Measurements from ENCODE around the gene CD300LF.

Gene CD300LF

DNA sequence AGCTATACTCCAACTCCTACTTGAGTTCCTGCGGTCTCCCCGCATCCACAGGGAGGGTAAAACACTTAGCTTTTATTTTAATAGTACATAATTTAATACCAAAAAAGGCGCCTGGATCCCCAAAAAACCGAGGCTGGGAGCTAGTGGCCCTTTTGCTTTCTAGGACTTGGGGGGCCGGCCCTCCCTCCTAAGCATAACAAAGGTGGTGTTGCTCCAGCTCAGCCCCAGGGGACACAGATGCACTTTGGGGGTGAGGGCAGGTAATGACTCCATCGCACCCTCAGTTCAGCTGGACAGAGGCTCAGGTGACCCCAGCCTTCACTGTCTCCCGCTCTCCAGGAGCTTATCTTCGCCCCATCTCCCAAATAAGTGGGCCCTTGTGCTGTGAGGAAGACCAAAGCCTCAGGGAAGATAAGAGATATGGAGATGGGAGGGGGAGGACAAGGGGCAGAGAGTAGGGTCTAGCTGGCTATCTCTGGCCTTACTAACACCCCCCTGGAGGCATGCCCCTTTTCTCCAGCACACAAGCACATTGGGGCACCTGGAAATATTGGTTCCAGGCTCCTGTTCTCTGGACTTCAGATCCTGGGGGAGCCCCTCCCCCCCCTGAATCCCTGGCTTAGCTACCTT, 32.9 kb upstream of the CD300LF start:
- no peak for DNase-seq

DNA sequence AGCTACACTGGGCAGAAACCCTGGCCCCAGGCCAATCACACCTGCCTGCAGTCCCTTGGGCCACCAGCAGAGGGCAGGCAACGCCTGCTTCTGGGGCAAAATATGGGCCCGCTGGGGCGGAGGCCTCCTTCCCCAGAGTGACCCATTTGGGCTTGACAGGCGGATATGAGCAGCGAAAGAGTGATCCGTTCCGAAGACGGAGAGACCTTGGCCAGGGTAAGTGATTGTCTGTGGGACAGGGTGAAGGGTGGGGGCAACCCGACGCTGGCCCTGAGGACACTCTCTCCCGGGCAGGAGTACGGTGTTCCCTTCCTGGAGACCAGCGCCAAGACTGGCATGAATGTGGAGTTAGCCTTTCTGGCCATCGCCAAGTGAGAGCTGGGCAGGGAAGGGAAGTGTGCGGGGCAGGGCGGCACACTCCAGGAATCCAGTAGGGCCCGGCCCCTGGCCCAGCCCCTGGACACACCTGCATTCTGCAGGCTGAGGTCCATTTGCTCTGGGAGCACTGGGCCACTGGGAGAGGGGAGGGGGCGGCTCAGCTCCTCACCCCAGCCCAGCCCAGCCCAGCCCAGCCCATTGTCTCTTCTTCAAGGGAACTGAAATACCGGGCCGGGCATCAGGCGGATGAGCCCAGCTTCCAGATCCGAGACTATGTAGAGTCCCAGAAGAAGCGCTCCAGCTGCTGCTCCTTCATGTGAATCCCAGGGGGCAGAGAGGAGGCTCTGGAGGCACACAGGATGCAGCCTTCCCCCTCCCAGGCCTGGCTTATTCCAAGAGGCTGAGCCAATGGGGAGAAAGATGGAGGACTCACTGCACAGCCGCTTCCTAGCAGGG, 32.2 kb upstream of the CD300LF start:
- DNase-seq: peak; percentile 48

DNA sequence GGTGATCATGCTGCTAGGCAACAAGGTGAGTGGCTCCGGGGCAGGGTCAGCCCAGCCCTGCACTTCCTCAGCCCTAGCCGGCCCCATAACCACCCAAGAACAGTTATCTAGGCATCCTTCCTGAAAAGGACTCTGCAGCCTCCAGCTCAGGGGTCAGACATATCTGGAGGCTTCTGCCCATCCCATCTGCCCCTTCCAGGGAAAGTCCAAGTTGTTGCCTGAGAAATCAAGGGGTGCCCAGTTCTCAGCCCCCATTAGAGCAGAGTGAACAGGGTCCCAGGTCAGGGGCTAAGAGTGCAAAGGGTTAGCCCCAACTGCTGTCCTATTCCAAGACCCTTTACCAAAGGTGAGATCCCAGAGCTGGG, 31.6 kb upstream of the CD300LF start:
- no peak for DNase-seq

DNA sequence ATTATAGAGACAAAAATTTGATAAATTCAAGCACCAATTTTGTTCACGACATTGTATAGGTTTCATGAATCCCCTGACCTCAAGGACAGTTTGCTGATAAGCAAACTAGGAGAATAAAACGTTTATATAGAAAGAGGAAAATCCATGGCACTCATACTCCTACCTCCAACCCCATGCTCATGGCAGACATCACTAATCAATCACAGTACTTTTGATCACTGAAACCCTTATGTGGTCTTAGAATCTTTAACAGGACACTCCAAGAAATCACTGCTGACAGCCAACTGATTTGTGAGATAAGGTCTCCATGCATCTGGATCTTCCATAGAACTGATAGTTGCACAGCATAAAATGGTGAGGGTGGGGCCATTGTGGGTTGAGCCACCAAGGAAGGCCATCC, 31.0 kb upstream of the CD300LF start:
- no peak for DNase-seq

DNA sequence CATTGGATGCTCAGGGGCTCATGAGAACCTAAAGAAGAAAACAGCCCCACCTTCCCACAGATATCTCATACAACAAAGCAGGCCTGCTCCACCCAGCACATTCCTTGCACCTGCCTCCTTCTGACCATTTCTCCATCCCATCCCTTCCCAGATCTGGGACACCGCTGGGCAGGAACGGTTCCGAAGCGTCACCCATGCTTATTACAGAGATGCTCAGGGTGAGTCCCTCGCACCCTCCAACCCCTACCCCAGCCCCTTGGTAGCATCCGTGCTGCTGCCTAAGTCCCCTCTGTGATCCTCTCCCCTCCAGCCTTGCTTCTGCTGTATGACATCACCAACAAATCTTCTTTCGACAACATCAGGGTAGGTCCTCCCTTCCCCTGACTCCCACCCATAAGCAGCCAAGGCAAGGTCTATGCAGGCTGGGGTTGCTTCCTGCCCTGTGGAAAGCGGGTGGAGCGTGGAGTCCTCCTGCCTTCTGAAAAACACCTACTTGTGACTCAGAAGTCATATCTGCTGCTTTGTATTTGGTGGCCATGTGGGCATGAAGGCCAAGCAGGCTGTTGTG, 30.3 kb upstream of the CD300LF start:
- DNase-seq: no peak

DNA sequence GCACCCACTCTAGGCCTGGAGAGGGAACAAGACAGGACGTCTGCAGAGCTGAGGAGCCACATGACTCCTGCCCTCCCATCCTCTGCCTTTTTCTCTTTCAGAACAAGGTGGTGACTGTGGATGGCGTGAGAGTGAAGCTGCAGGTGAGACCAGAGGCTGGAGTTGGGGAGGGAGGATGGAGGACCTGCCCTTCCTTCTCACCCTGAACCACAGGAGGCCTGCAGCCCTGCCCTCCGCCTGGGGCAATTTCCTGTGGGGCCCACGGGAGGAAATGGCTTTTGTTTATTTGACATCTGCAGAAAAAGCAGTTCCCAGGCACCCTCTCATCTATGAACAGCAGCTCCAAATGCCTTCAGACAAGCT, 29.4 kb upstream of the CD300LF start:
- no peak for DNase-seq

DNA sequence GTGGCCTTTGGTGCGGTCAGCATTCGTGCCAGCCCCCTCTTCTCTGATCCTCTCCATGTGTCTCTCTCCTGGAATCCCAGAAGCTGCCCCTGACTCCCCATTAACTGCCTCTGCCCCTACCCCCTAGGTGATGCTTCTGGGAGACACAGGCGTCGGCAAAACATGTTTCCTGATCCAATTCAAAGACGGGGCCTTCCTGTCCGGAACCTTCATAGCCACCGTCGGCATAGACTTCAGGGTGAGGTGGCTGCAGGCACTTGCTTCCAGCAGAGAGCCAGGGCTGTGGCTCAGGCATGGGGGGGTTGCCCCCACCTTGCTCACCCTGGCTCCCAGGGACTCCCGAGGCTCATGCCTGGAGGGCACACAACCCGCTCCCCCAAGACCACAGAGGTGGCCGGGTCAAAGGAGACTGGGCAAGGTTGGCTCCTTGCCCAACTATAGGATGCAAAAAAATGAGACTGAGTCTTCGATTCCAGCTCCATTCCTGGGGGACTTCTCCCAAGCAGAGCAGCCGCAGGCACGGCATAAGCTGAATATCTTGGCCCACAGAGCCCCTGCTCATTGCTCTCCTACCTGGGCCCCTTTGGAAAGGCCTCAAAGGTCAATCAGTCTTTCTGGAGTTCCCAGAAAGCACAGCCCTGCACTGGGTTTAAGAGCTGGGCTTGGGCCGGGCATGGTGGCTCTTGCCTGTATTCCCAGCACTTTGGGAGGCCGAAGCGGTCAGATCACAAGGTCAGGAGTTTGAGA, 28.1 kb upstream of the CD300LF start:
- DNase-seq: no peak

DNA sequence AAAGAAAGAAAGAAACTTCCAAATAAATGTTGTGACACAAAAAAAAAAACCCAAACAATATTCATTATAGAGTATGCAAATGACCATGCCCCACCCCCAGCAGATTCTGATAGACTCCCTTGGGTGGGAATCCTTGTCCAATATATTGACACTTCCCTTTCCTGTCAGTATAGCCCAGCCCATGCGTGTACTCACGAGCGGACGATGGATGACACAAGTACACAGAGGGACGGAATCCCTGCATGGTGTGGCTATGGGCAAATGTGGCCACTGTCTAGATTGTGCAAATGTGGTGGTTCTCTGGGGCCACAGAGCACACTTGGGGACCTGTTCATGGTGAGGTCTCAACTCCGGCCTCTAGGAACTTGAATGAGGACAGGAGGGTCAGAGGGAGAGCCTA, 27.4 kb upstream of the CD300LF start:
- no peak for DNase-seq

DNA sequence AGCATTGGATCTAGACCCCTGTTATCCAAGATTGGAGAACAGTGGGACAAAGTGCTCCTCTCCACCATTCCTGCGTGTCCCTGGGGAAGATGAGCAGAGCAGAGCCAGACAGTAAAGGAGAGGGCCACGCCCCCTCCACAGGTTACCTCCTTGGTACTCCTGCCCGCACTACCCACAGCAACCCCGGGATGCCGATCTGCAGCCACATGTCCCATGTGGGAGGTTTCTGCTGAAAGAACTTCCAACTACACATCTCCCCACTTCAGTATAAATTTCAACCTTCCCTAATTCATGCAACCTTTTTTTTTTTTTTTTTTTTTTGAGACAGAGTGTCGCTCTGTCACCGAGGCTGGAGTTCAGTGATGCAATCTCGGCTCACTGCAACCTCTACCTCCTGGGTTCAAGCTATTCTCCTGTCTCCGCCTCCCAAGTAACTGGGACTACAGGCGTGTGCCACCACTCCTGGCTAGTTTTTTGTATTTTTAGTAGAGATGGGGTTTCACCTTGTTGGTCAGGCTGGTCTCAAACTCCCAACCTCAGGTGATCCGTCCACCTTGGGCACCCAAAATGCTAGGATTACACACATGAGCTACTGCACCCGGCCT, 26.6 kb upstream of the CD300LF start:
- no peak for DNase-seq

DNA sequence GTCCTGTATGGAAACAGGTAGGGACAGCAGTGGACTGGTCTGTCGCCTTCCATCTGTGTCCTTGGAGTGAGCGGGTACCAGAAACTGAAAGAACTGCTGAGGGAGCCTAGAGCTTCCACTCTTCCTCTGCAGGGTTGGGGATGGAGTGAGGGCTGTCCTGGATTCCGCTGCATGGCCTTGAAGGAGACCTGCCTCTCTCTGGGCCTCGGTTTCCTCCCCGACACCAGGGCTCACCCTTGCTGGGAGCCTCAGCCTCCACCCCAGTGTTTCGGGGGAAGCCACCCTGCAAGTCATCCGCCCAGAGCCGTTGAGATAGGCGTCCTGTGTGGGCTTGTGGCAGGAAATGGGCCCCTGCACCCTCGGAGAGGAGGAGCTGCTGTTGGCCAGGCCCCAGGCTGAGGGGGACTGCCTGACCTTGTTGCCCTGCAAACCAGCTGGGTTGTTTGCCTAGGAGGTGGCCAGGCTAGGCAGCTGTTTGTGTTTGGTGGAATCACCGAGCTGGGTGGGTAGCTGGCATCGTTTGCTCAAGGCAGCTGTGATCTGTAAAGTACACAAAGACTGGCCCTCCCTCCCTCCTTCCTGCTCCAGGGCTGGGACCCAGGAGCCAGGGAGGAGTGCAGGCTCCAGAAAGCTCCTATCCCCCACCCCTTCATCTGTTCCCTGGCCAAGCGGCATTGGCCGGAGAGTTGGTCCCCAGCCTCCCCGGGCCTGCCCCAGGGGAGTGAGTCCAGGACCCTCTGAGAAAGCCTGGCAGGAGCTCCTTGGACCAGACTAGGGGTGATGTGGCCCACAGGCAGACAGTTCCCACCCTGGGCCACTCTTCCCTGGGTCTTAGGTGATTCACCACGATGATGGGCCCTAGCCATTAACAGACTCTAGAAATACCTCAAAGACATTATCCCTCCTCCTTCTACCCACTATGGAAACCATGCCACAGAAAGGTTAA, 25.6 kb upstream of the CD300LF start:
- DNase-seq: no peak

DNA sequence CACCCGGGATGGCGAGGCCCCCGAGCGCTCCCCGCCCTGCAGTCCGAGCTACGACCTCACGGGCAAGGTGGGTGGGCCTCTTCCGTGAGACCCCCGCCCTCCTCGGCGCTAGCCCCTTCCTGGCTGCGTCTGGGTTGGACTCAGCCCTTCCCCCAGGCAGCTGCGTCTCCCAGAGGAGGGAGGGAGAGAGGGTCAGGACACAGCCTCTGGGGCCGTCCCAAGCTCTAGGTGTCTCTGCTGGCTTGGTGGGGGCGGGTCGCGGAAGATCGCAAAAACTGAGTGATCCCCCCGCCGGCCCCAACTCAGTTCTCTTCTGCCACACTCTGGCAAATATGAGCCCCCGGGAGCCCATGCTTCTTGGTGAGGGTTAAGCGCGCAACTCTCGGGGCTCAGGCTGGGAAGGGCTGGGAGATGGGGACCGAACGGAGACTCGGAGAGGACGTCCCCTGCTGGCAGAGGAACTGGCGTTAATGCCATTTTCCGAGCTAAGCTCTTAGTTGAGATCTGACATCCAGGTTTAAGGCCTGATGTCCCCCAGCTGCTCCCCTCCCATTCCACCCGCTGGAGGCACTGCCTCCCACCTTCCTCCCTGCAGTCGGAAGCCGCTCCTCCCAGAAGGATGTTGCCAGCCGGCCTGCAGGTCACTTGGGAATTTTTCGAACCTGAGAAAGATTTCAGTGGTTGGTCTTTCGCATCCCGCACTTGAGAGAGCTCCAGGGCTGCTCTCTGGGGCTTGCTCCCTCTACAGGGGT, 24.8 kb upstream of the CD300LF start:
- no peak for DNase-seq

DNA sequence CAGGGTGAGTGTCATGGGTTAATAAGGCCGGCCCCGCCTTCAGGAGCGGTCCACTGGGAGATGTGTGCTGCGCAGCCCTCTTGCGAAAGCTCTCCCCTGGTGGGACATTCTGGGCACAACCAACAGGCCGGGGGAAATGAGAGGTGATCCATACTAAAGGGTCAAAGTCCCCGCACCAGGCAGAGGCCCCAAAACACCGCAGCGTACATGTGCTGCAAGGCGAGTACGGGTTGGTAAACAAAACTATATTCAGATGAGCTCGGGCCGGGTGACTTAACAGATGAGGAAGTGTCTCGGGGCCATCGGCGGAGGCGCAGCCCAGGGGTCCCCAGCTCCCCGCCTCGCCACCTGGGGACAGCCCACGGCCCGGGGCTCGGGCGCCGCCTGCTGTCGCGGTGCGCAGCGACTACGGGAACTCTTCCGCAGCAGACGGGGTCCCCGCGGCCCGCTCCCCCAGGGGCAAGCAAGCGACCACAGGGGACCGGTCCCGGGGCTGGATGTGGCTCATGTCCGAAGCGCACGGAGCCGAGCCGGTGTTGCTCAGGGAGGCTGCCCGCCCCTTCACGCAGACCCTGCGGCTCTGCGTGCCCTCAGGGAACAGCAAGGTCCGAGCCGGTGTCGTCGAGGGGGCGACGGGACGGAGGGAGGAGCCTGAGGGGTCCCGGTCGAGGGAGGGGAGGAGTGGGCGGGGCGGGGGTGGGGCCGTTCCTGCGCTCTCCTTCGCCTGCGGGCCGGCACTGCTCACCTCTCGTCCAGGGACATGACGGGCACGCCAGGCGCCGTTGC, 24.0 kb upstream of the CD300LF start, which contains the start of gene RAB37:
TSS of gene RAB37 (plus strand) at position 744 of the 786 bp plus-strand sequence. CDS start at position 761, 17 bp downstream.
- no peak for DNase-seq

DNA sequence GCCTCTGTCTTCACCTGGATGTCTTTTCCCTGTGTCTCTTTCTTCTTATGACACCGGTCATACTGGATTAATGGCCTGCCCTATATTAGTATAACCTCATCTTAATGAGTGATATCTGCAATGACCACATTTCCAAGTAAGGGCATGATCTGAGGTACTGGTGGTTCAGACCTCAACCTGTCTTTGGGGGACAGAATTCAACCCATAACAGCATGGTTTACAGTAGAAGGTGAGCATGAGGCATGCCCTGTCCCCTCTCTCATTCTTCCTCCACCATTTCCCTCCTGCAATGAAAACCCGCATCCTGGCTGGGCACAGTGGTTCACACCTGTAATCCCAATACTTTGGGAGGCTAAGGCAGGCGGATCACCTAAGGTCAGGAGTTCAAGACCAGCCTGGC, 21.5 kb upstream of the CD300LF start:
- DNase-seq: no peak

DNA sequence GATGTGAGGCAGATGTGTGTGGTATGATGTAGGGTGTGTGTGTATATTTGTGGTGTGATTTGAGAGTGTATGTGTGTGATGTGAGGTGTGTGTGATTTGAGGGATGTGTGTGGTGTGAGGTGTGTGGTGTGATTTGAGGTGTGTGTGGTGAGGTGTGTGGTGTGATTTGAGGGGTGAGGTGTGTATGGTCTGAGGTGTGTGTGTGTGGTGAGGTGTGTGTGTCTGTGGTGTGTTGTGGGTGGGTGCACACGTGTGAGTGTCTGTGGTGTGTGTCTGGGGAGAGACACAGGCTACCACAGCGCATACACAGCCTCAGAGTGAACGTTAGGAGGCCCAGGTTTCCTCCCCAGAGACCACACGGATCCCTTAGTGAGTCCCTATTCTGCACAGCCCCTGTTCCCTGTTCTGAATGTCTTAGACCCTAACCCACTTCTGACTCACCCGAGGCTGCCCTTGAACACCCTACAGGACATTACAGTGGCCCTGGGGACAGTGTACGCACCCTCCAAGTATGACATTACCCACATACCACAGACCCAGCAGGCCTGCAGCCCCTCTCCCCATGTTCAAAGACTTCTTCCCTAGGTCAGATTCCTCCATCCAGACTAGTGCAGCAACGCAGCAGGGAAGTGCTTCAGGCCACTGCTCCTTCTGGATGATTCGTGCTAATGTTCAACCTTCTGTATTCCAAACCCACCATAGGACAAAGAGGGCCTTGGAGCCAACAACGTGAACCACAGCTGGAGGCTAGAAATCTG, 20.8 kb upstream of the CD300LF start:
- DNase-seq: no peak

DNA sequence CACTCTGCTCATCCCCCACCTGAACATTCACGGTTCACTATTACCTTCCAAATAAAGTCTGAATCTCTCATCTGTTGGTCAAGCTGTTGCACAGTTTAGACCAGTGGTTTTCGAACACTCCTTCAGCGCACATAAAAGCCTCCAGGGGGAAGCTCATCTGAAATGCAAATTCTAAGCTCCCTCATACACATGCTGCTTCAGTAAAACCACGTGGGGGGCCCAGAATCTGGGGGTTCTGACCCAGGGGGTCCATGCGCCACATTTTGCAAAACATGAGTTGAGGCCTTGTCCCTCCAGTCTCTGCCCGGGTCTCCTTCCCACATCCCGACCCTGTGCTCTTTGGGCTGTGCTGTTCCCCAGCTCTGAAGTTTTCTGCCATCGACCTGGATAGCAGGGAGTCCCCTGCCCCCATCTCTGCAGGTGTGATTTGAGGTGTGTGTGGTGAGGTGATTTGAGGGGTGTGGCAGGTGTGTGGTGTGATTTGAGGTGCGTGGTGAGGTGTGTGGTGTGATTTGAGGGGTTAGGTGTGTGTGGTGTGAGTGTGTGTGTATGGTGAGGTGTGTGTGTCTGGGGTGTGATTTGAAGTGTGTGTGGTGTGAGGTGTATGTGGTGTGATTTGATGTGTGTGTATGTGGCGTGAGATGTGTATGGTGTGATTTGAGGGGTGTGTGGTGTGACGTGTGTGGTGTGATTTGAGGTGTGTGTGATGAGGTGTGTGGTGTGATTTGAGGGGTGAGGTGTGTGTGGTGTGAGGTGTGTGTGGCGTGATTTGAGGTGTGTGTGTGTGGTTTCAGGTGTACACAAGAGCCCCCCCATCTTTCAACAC, 19.5 kb upstream of the CD300LF start:
- no peak for DNase-seq

DNA sequence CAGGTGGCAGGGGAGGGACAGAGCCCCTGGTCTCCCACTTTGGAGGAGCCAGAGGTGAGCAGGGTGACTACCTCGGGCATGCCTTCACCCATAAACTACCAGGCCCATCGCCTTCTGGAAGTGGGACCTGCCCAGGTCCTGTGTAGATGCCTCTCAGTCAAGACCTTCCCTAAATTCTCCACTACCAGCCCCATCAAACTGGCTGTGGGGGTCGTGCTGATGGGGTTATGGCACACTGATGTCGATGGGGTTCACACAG, 18.6 kb upstream of the CD300LF start:
- no peak for DNase-seq

DNA sequence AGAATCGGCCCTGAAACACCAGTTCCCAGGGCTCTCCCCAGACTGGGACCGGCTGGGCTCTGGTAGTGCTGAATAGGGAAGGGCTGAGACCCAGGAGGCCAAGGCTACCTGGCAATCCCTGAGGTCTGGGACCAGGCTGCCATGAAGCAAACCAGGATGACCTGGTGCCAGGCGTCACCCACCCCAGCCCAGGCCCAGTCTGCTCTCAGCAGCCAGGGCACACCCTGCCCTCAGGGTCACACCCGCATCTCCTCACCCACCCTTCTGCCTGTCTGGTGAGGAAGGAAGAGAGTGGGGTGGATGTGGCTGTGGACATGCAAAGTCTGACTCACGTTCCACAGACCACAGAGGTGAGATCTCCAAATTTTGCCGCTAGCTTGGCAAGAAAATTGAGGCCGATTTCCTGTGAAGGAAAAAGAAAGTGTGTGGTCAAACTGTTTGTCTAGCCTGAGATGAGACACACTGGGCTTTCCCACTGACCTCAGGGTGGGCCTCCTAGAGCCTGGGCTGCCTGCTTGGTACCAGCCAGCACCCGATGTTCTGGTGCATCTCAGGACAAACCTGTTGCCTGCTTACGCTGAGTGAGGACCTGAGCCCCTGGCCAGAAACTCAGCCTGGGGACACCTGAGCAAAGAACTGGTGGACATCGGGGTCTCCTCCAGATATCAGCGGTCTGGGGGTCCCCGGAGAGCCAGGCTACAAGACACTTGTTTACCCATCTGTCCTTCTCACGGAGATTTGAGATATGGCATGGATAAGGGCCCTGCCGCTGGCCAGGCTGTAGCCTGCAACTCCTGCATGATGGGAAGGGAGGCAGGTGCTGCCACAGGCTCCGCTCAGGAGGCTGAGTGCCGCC, 18.0 kb upstream of the CD300LF start:
- no peak for DNase-seq

DNA sequence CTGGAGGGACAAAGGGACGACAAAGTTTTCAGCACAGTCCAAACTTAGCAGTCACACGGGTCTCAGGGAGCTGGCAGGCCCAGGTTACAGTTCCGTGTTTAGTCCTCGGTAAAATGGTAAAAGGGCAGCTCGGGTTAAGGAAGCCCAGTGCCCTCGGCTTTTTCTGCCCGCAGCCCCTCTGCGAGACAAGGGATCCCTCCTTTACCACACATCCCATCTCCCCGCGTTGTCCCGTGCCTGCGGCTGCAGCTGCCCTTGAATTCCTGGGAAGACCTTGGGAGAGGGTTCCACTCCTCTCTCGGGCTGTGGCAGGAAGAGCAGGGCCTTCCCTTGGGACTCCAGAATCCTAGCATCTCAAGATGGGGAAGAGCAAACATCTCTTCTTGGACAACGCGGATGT, 17.1 kb upstream of the CD300LF start:
- no peak for DNase-seq

Measured in kidney glomerular epithelial cell (primary cell).